ENCODE data around the gene MRAS.

DNA sequence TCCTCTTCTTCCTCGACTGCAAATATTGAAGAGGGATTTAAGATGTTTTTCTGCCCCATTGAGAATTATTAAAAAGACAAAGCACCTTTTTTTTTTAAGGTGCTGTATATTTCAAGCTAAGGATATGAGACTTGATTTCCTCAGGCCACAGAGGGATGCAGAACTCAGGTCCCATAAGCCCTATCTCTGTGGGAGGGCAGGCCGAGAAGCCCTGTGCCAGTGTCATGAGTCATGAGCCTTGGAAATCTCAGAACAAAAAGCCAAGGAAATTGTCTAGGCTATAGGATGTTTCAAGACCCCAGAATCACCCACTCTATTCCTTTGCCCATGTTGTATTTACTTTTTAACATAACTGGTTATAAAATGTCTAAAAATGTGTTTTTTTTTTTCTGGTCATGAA is 93.4 kb downstream of the MRAS start:
- TF ChIP-seq, protein P1, sequence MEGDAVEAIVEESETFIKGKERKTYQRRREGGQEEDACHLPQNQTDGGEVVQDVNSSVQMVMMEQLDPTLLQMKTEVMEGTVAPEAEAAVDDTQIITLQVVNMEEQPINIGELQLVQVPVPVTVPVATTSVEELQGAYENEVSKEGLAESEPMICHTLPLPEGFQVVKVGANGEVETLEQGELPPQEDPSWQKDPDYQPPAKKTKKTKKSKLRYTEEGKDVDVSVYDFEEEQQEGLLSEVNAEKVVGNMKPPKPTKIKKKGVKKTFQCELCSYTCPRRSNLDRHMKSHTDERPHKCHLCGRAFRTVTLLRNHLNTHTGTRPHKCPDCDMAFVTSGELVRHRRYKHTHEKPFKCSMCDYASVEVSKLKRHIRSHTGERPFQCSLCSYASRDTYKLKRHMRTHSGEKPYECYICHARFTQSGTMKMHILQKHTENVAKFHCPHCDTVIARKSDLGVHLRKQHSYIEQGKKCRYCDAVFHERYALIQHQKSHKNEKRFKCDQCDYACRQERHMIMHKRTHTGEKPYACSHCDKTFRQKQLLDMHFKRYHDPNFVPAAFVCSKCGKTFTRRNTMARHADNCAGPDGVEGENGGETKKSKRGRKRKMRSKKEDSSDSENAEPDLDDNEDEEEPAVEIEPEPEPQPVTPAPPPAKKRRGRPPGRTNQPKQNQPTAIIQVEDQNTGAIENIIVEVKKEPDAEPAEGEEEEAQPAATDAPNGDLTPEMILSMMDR (IDR thresholded peaks at IDR 0.05), result no peak
- no peak for TF ChIP-seq EP300 (IDR thresholded peaks at IDR 0.05)
- TF ChIP-seq POLR2A (IDR thresholded peaks at IDR 0.05), result no peak
- TF ChIP-seq POLR2AphosphoS5 (IDR thresholded peaks at IDR 0.05), result no peak

Measured in upper lobe of left lung (tissue), 4 donors.